Adipocyte (in vitro differentiated cells): ENCODE data around the gene NETO1.
A peak's percentile ranks its signal among the peaks of the same experiment; 100 is the strongest.

ENCODE experiments used
- DNase-seq: peaks from one replicate; pipeline ENCODE4 v3.0.0-alpha.2; 2015; ENCODE audit warnings: low read depth
- H3K27me3 ChIP-seq: replicated peaks from 2 replicates; pipeline ENCODE4 v1.7.0; 2013; ENCODE audit warnings: mild to moderate bottlenecking, low read length, moderate library complexity; ENCODE audit not compliant: control insufficient read depth, insufficient read depth
- H3K36me3 ChIP-seq: 2 replicates; pipeline ENCODE4 v1.7.0; 2013; ENCODE audit warnings: low read length, mild to moderate bottlenecking, moderate library complexity; ENCODE audit not compliant: control insufficient read depth, insufficient read depth, severe bottlenecking
- H3K4me1 ChIP-seq: 2 replicates; pipeline ENCODE4 v1.7.0; 2013; ENCODE audit warnings: mild to moderate bottlenecking, low read length, moderate library complexity; ENCODE audit not compliant: control insufficient read depth, insufficient read depth
- H3K4me3 ChIP-seq: 2 replicates; pipeline ENCODE4 v1.7.0; 2013; ENCODE audit warnings: mild to moderate bottlenecking, low read length, moderate library complexity
- H3K9ac ChIP-seq: 2 replicates; pipeline ENCODE4 v1.7.0; 2013; ENCODE audit warnings: mild to moderate bottlenecking, low read length, moderate library complexity
- H3K9me3 ChIP-seq: 2 replicates; pipeline ENCODE4 v1.7.0; 2013; ENCODE audit warnings: mild to moderate bottlenecking, low read length, moderate library complexity; ENCODE audit not compliant: control insufficient read depth

Gene NETO1

GRCh38 chr18:72834731-72835130 is 33.1 kb downstream of the NETO1 start:
- Histone ChIP-seq H3K9me3 (no peaks in the 10 kb centered on the region), H3K4me3 (no peak overlapping the region), H3K4me1 (no peaks in the 10 kb centered on the region), H3K36me3 (no peaks in the 10 kb centered on the region), H3K9ac (no peak overlapping the region), H3K27me3 (no peaks in the 10 kb centered on the region)
- no peak for DNase-seq

- H3K9me3 ChIP-seq: no peaks in the 10 kb centered on the region
- no peaks in the 10 kb centered on the region for H3K4me1 ChIP-seq
- no peak for DNase-seq
- H3K36me3 ChIP-seq: no peaks in the 10 kb centered on the region
- no peak overlapping the region for H3K4me3 ChIP-seq
- no peaks in the 10 kb centered on the region for H3K27me3 ChIP-seq
- H3K9ac ChIP-seq: no peak overlapping the region
Observed at GRCh38 chr18:72833471-72833870, 34.3 kb downstream of the NETO1 start.

GRCh38 chr18:72830109-72830508 is 37.7 kb downstream of the NETO1 start:
- peak; percentile 38 for DNase-seq
- no peaks in the 10 kb centered on the region for H3K27me3 ChIP-seq
- H3K9me3 ChIP-seq: no peaks in the 10 kb centered on the region
- H3K4me1 ChIP-seq: no peaks in the 10 kb centered on the region
- no peak overlapping the region for H3K9ac ChIP-seq
- no peaks in the 10 kb centered on the region for H3K36me3 ChIP-seq
- no peak overlapping the region for H3K4me3 ChIP-seq

GRCh38 chr18:72828601-72829000 is 39.2 kb downstream of the NETO1 start:
- Histone ChIP-seq H3K27me3 (no peaks in the 10 kb centered on the region), H3K4me3 (no peak overlapping the region), H3K9me3 (no peaks in the 10 kb centered on the region), H3K36me3 (no peaks in the 10 kb centered on the region), H3K4me1 (no peaks in the 10 kb centered on the region), H3K9ac (no peak overlapping the region)
- DNase-seq: no peak

- Histone ChIP-seq H3K4me1 (no peaks in the 10 kb centered on the region), H3K27me3 (no peaks in the 10 kb centered on the region), H3K9ac (no peak overlapping the region), H3K36me3 (no peaks in the 10 kb centered on the region), H3K4me3 (no peak overlapping the region), H3K9me3 (peaks cover 3% of the 10 kb centered on the region)
- no peak for DNase-seq
Observed at GRCh38 chr18:72826736-72827135, 41.1 kb downstream of the NETO1 start.

- Histone ChIP-seq H3K9me3 (peaks cover 3% of the 10 kb centered on the region), H3K4me1 (no peaks in the 10 kb centered on the region), H3K4me3 (no peak overlapping the region), H3K27me3 (no peaks in the 10 kb centered on the region), H3K36me3 (no peaks in the 10 kb centered on the region), H3K9ac (no peak overlapping the region)
- DNase-seq: no peak
Observed at GRCh38 chr18:72823345-72823744, 44.4 kb downstream of the NETO1 start.

GRCh38 chr18:72822202-72822601 is 45.6 kb downstream of the NETO1 start:
- H3K9me3 ChIP-seq: peaks cover 3% of the 10 kb centered on the region
- no peak for DNase-seq
- H3K4me1 ChIP-seq: no peaks in the 10 kb centered on the region
- H3K36me3 ChIP-seq: no peaks in the 10 kb centered on the region
- no peaks in the 10 kb centered on the region for H3K27me3 ChIP-seq
- no peak overlapping the region for H3K4me3 ChIP-seq
- no peak overlapping the region for H3K9ac ChIP-seq

GRCh38 chr18:72820571-72820970 is 47.2 kb downstream of the NETO1 start:
- Histone ChIP-seq H3K27me3 (no peaks in the 10 kb centered on the region), H3K36me3 (no peaks in the 10 kb centered on the region), H3K9me3 (peaks cover 3% of the 10 kb centered on the region), H3K4me1 (no peaks in the 10 kb centered on the region), H3K9ac (no peak overlapping the region), H3K4me3 (no peak overlapping the region)
- DNase-seq: no peak

- H3K9ac ChIP-seq: no peak overlapping the region
- no peaks in the 10 kb centered on the region for H3K4me1 ChIP-seq
- peaks cover 3% of the 10 kb centered on the region for H3K9me3 ChIP-seq
- no peak for DNase-seq
- no peak overlapping the region for H3K4me3 ChIP-seq
- no peaks in the 10 kb centered on the region for H3K36me3 ChIP-seq
- no peaks in the 10 kb centered on the region for H3K27me3 ChIP-seq
Observed at GRCh38 chr18:72819050-72819449, 48.7 kb downstream of the NETO1 start.

- Histone ChIP-seq H3K36me3 (no peaks in the 10 kb centered on the region), H3K27me3 (no peaks in the 10 kb centered on the region), H3K9ac (no peak overlapping the region), H3K4me3 (no peak overlapping the region), H3K4me1 (no peaks in the 10 kb centered on the region), H3K9me3 (no peaks in the 10 kb centered on the region)
- no peak for DNase-seq
Observed at GRCh38 chr18:72811047-72811446, 56.7 kb downstream of the NETO1 start.

- Histone ChIP-seq H3K4me3 (no peak overlapping the region), H3K36me3 (no peaks in the 10 kb centered on the region), H3K27me3 (no peaks in the 10 kb centered on the region), H3K9me3 (no peaks in the 10 kb centered on the region), H3K9ac (no peak overlapping the region), H3K4me1 (no peaks in the 10 kb centered on the region)
- DNase-seq: no peak
Observed at GRCh38 chr18:72808680-72809079, 59.1 kb downstream of the NETO1 start.

- no peaks in the 10 kb centered on the region for H3K4me1 ChIP-seq
- H3K36me3 ChIP-seq: no peaks in the 10 kb centered on the region
- DNase-seq: peak; percentile 4
Observed at GRCh38 chr18:72799106-72799505, 68.7 kb downstream of the NETO1 start.

More at GRCh38 chr18:72799106-72799505, 68.7 kb downstream of the NETO1 start:
- Histone ChIP-seq H3K4me3 (no peak overlapping the region), H3K9me3 (no peaks in the 10 kb centered on the region), H3K27me3 (no peaks in the 10 kb centered on the region), H3K9ac (no peak overlapping the region)
